ENCODE measurements around the gene USP37. TPM values are rescaled to one million over a fixed set of nuclear protein-coding genes. Genes with fewer than 3 reads are reported as not detected.

The USP37 gene
- total and polyA plus RNA-seq, 2 of the 4 experiments (the other 2 are of a cell fraction): 1.6 to 6.5 TPM

DNA sequence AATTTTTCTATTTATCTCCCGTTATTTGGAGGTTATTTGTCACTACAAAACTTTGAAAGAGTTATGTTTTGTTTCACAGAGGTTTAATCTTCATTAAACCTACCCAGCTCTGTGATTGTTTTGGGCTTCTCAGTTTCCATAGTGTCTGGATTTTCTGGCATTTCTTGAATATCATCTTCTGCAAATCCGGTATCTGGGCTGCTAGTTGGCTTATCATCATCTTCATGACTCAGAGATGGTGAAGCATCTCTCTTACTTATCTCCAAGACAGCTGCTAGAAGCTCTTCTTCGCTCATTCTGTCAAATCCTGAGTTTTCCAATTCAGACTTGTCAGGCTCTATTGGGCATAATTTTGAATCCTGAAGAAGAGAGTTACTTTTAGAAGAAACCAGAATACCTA is 93.6 kb downstream of the USP37 start:
- no peak overlapping the region for H3K14ac ChIP-seq (replicated peaks; ENCODE audit: low read depth, low read length)
- no peak overlapping the region for H4K91ac ChIP-seq (ENCODE audit: insufficient read depth, low read depth, low read length)
- POLR2A ChIA-PET (ENCODE audit: unreplicated experiment): no interaction called here
- H4K5ac ChIP-seq (ENCODE audit: low read depth, low read length): no peak overlapping the region
- H2BK5ac ChIP-seq (ENCODE audit: low read depth, low read length, poor library complexity, severe bottlenecking): no peak overlapping the region
- H3K9me3 ChIP-seq (ENCODE audit: control insufficient read depth, insufficient read depth, low read length): no peaks in the 10 kb centered on the region
- peaks cover 3% of the 10 kb centered on the region; the same call in 1 of the 2 replicates for H3K4me1 ChIP-seq (ENCODE audit: control insufficient read depth, insufficient read depth, low read length)
- H2AFZ ChIP-seq (replicated peaks; ENCODE audit: low read length, poor library complexity): no peak overlapping the region
- dilution Hi-C loops (cut with HindIII; ENCODE audit: low sequenced_read_pairs, unreplicated experiment) (no loop called here), in situ Hi-C loops (cut with MboI; ENCODE audit: low sequenced_read_pairs) (no loop called here), intact Hi-C loops (cut with micrococcal nuclease) (loop anchor here (10.0 kb wide), 1 partner anchor 170 kb away; no protein-coding TSS in a partner anchor)
- DNase-seq (peak; percentile 33), ATAC-seq (ENCODE audit: low read depth) (no peak)
- H3K4me3 ChIP-seq (ENCODE audit: insufficient read depth, low read depth, low read length): no peak overlapping the region
- H4K20me1 ChIP-seq (ENCODE audit: insufficient read depth, low read length): no peaks in the 10 kb centered on the region
- no peak overlapping the region for H4K8ac ChIP-seq (ENCODE audit: low read depth in 2 of 2, low read length in 2 of 2)
- H3K79me1 ChIP-seq (ENCODE audit: low read depth in 1 of 2, low read length in 2 of 2): peaks cover 0 to 2% of the 10 kb centered on the region in 2 experiments; a peak in 2 of 4 replicates
- no TSS peak for BruUV-seq (replicated peaks)
- no peak overlapping the region for H3K18ac ChIP-seq (ENCODE audit: low read depth, low read length)
- H3K9me1 ChIP-seq (ENCODE audit: insufficient read depth, low read length): no peaks in the 10 kb centered on the region
- no peak overlapping the region for H3K9ac ChIP-seq (ENCODE audit: low read depth, low read length)
- peaks cover 3% of the 10 kb centered on the region for H3K36me3 ChIP-seq (ENCODE audit: control insufficient read depth, insufficient read depth, low read length)
- no peak overlapping the region for H2BK20ac ChIP-seq (ENCODE audit: low read depth, low read length)
- no peak for TF ChIP-seq POLR2A (IDR thresholded peaks at IDR 0.05; ENCODE audit: low read depth, low read length)
- TF ChIP-seq RCOR1 (IDR thresholded peaks at IDR 0.05; ENCODE audit: insufficient replicate concordance, low read length): no peak
- TF ChIP-seq SMC3 (IDR thresholded peaks at IDR 0.05; ENCODE audit: low read depth, low read length): no peak
- TF ChIP-seq CEBPB (IDR thresholded peaks at IDR 0.05; ENCODE audit: low read depth, low read length): no peak
- no peak for TF ChIP-seq CHD1 (IDR thresholded peaks at IDR 0.05; ENCODE audit: low read depth, low read length)
- no peak for TF ChIP-seq RAD21 (IDR thresholded peaks at IDR 0.05; ENCODE audit: low read length)
- no peak overlapping the region for H2BK120ac ChIP-seq (ENCODE audit: low read depth, low read length)
- H2AK5ac ChIP-seq (ENCODE audit: low read depth, low read length): no peak overlapping the region
- H2AK9ac ChIP-seq (replicated peaks; ENCODE audit: low read depth, low read length, poor library complexity): no peak overlapping the region
- WGBS, 2 experiments (ENCODE audit: extremely low coverage in 2 of 2, insufficient read length in 1 of 2): 100% methylated on average over 1 of the region's 3 CpGs; no CpG with 5 or more reads in 1 of the 2 experiments
- CTCF ChIA-PET: interaction anchor here (1.6 kb wide), 1 partner anchor 27 kb away, joined by 5 read pairs; no protein-coding TSS in a partner anchor
- H3K27me3 ChIP-seq (ENCODE audit: control insufficient read depth, insufficient read depth, low read length): no peaks in the 10 kb centered on the region
- no peak overlapping the region for H3K4ac ChIP-seq (ENCODE audit: low read depth, low read length)
- H3K23ac ChIP-seq (ENCODE audit: low read depth, low read length): no peak overlapping the region
- H3K4me2 ChIP-seq (ENCODE audit: low read depth, low read length): no peak overlapping the region
- H2BK15ac ChIP-seq (ENCODE audit: low read depth, low read length): no peak overlapping the region
- no peak overlapping the region for H3K56ac ChIP-seq (ENCODE audit: extremely low read depth, insufficient read depth, low read length)
- H3K27ac ChIP-seq (ENCODE audit: insufficient read depth, low read length): no peak overlapping the region

Measured in IMR-90 (cell line).